ENCODE measurements around the gene PPFIA3.

PPFIA3 gene

GRCh38 chr19:49182848-49183375 lies 63.6 kb downstream of the PPFIA3 start:
- DNase-seq = no peak

GRCh38 chr19:49186108-49186507 lies 66.8 kb downstream of the PPFIA3 start:
- no peak for DNase-seq

GRCh38 chr19:49188626-49189200 lies 69.4 kb downstream of the PPFIA3 start:
- no peak for DNase-seq

- DNase-seq = no peak
Measured at GRCh38 chr19:49189259-49189658, 69.9 kb downstream of the PPFIA3 start.

GRCh38 chr19:49190781-49191180 lies 71.4 kb downstream of the PPFIA3 start:
- no peak for DNase-seq

- no peak for DNase-seq
Measured at GRCh38 chr19:49193822-49194394, 74.6 kb downstream of the PPFIA3 start.

- DNase-seq = no peak
Measured at GRCh38 chr19:49194408-49194807, 75.1 kb downstream of the PPFIA3 start.

- DNase-seq = no peak
Measured at GRCh38 chr19:49196527-49197240, 77.3 kb downstream of the PPFIA3 start.

- no peak for DNase-seq
Measured at GRCh38 chr19:49200238-49200862, 81.0 kb downstream of the PPFIA3 start.
